ENCODE measurements around the gene SLAIN2. TPM values are rescaled to one million over a fixed set of nuclear protein-coding genes. Genes with fewer than 3 reads are reported as not detected.

SLAIN2 gene
- total RNA-seq, 1 experiment from 2014 or later = 35.8 TPM

DNA sequence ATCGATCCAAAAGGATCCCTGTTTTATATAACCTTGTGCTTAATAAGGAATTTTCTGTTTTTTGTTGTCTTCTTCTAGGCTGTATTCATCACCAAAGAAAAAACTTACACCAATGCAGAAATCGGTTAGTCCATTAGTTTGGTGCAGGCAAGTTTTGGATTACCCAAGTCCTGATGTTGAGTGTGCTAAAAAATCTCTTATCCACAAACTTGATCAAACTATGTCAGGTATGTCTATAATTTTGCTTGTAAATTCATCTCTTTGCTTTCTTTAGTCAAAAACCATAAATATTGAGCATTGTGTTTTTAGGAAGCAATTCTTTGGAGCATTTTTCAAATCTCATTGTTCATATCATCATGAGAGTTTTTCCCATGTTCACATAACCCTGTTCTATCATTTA is 28.4 kb downstream of the SLAIN2 start:
- peaks cover 11% of the 10 kb centered on the region for H3K36me3 Mint-ChIP-seq
- TF ChIP-seq ZNF121 (CRISPR knock-in tag; IDR thresholded peaks at IDR 0.05) = no peak
- TF ChIP-seq ZNF263 (CRISPR knock-in tag; IDR thresholded peaks at IDR 0.05; ENCODE audit: low read depth) = no peak
- TF ChIP-seq ARID4B (CRISPR knock-in tag; IDR thresholded peaks at IDR 0.05; ENCODE audit: borderline replicate concordance) = no peak
- TF ChIP-seq CDX4 (CRISPR knock-in tag; IDR thresholded peaks at IDR 0.05; ENCODE audit: borderline replicate concordance) = no peak
- TF ChIP-seq ZNF138 (CRISPR knock-in tag; conservative IDR thresholded peaks at IDR 0.05) = no peak
- TF ChIP-seq, protein P1, sequence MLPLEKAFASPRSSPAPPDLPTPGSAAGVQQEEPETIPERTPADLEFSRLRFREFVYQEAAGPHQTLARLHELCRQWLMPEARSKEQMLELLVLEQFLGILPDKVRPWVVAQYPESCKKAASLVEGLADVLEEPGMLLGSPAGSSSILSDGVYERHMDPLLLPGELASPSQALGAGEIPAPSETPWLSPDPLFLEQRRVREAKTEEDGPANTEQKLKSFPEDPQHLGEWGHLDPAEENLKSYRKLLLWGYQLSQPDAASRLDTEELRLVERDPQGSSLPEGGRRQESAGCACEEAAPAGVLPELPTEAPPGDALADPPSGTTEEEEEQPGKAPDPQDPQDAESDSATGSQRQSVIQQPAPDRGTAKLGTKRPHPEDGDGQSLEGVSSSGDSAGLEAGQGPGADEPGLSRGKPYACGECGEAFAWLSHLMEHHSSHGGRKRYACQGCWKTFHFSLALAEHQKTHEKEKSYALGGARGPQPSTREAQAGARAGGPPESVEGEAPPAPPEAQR (CRISPR knock-in tag; IDR thresholded peaks at IDR 0.05) = no peak
- TF ChIP-seq ZNF512 (CRISPR knock-in tag; IDR thresholded peaks at IDR 0.05; ENCODE audit: borderline replicate concordance) = no peak
- no peak overlapping the region for H3K4me3 Mint-ChIP-seq
- ATAC-seq (no peak), DNase-seq (ENCODE audit: low spot score) (no peak)
- H3K4me1 Mint-ChIP-seq = peaks cover 38% of the 10 kb centered on the region
- H3K27ac Mint-ChIP-seq = peak overlapping the region; percentile 38
- no peaks in the 10 kb centered on the region for H3K27me3 Mint-ChIP-seq (ENCODE audit: low read depth)
- H3K9me3 Mint-ChIP-seq = peaks cover 9% of the 10 kb centered on the region
- ChIA-PET CTCF (interaction anchor here (1.0 to 1.3 kb wide), 3 partner anchors 16 to 95 kb away, joined by 3 to 4 read pairs (median 3); partner anchors contain the start of gene SLAIN2), POLR2A (no interaction called here)

DNA sequence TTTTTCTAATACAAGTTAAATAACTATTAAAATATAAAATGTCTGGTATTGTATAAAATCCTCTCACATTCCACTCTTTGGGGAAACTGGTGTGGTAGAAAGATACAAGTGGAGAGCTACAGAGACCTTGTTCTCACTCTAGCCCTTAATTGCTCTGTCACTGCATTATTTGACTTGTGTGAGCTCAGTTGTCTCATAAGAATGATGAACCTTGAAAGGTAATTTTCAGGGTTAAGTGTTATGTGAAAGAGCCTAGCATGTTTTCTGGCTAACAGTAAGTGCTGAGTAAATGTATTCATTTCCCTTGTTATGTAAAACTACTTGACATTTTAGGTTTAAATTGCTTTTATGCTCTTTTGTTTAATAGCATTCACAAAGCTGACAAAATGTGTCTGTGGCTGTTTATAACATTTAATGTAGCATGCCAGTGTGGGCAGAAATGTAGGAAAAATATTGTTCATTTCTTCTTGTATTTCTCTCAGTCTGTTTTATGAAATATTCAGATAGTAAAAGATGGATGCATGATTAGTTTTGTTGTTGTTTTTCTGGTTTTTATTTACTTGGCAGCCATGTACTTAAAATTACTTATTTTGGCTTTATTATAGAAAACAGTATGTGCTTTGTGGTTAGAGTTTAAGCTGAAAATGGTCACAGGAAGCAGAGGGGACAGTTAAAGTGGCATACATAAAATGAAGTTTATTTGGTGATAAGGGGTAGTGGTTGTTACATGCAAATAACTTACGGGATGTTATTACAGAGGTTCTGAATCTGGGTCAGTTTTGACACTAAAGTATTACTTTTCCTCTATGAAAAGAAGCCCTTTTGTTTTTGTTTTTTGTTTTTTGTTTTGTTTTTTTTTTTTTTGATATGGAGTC is 29.2 kb downstream of the SLAIN2 start:
- CTCF ChIA-PET = interaction anchor here (1.0 to 1.3 kb wide), 3 partner anchors 15 to 96 kb away, joined by 3 to 4 read pairs (median 3); partner anchors contain the start of gene SLAIN2

More for the DNA sequence above, 29.2 kb downstream of the SLAIN2 start:
- DNase-seq (ENCODE audit: low spot score) = no peak
- Mint-ChIP-seq H3K9me3 (peaks cover 5% of the 10 kb centered on the region), H3K4me3 (no peak overlapping the region), H3K36me3 (peaks cover 5% of the 10 kb centered on the region), H3K27me3 (ENCODE audit: low read depth) (no peaks in the 10 kb centered on the region), H3K27ac (peak overlapping the region; percentile 30), H3K4me1 (peaks cover 40% of the 10 kb centered on the region)
- POLR2A ChIA-PET = no interaction called here
- TF ChIP-seq ZNF281 (CRISPR knock-in tag; IDR thresholded peaks at IDR 0.05) (no peak), PREB (CRISPR knock-in tag; IDR thresholded peaks at IDR 0.05; ENCODE audit: borderline replicate concordance) (no peak), HMGA2 (CRISPR knock-in tag; IDR thresholded peaks at IDR 0.05) (no peak), ZBTB21 (CRISPR knock-in tag; IDR thresholded peaks at IDR 0.05; ENCODE audit: borderline replicate concordance) (no peak), CBFB (CRISPR knock-in tag; IDR thresholded peaks at IDR 0.05; ENCODE audit: low read depth) (no peak), ZNF317 (CRISPR knock-in tag; IDR thresholded peaks at IDR 0.05; ENCODE audit: borderline replicate concordance, low read depth) (no peak), ZNF138 (CRISPR knock-in tag; conservative IDR thresholded peaks at IDR 0.05) (no peak), NR3C1 (CRISPR knock-in tag; conservative IDR thresholded peaks at IDR 0.05; ENCODE audit: low read depth) (no peak)
- peak; percentile 46 for ATAC-seq
